SK-N-SH treated with all-trans-retinoic acid at 6 μM for 48 hours (cell line): ENCODE measurements around the gene PGGHG.

Source experiments
- CSDC2 ChIP-seq: fragments of 250-450 bp; sonication (Bioruptor Pico); IDR thresholded peaks from 2 replicates; pipeline ENCODE4 v1.5.0; 2020; ENCODE audit warnings: mild to moderate bottlenecking, moderate library complexity
- GLIS3 ChIP-seq: fragments of 250-450 bp; sonication (Bioruptor Pico); IDR thresholded peaks from 2 replicates; pipeline ENCODE4 v1.5.0; 2020; ENCODE audit warnings: mild to moderate bottlenecking, moderate library complexity
- OSR1 ChIP-seq: fragments of 250-450 bp; sonication (Bioruptor Pico); IDR thresholded peaks from 2 replicates; pipeline ENCODE4 v1.8.0; 2022; ENCODE audit warnings: moderate library complexity, mild to moderate bottlenecking, inconsistent platforms
- RARB ChIP-seq: fragments of 250-450 bp; sonication (Bioruptor Pico); IDR thresholded peaks from 2 replicates; pipeline ENCODE4 v1.8.0; 2021; ENCODE audit warnings: mild to moderate bottlenecking, moderate library complexity
- ZFP3 ChIP-seq: fragments of 250-450 bp; sonication (Bioruptor Pico); IDR thresholded peaks from 2 replicates; pipeline ENCODE4 v1.5.0; 2020; ENCODE audit warnings: mild to moderate bottlenecking, moderate library complexity
- ZFP30 ChIP-seq: fragments of 450-650 bp; formaldehyde crosslinking; IDR thresholded peaks from 2 replicates; pipeline ENCODE4 v1.5.0; 2022; ENCODE audit warnings: mild to moderate bottlenecking, moderate library complexity
- ZNF70 ChIP-seq: fragments of 450-650 bp; formaldehyde crosslinking; IDR thresholded peaks from 2 replicates; pipeline ENCODE4 v1.5.0; 2020; ENCODE audit warnings: mild to moderate bottlenecking, moderate library complexity
- TF ChIP-seq, protein P1 (sequence below): fragments of 250-450 bp; sonication (Bioruptor Pico); IDR thresholded peaks from 2 replicates; pipeline ENCODE4 v1.5.1; 2021; ENCODE audit warnings: mild to moderate bottlenecking, moderate library complexity
- TF ChIP-seq, protein P2 (sequence below): fragments of 250-450 bp; sonication (Bioruptor Pico); IDR thresholded peaks from 2 replicates; pipeline ENCODE4 v1.5.1; 2020; ENCODE audit warnings: low read depth, mild to moderate bottlenecking, moderate library complexity
- TF ChIP-seq, protein P3 (sequence below): fragments of 250-450 bp; sonication (Bioruptor Pico); IDR thresholded peaks from 2 replicates; pipeline ENCODE4 v1.5.0; 2020; ENCODE audit warnings: mild to moderate bottlenecking, moderate library complexity
- TF ChIP-seq, protein P4 (sequence below): fragments of 250-450 bp; sonication (Bioruptor Pico); IDR thresholded peaks from 2 replicates; pipeline ENCODE4 v1.8.0; 2021; ENCODE audit warnings: low read depth, mild to moderate bottlenecking, moderate library complexity, borderline replicate concordance
- TF ChIP-seq, protein P5 (sequence below): fragments of 250-450 bp; sonication (Bioruptor Pico); IDR thresholded peaks from 2 replicates; pipeline ENCODE4 v1.8.0; 2020; ENCODE audit warnings: mild to moderate bottlenecking, moderate library complexity, borderline replicate concordance

DNA sequence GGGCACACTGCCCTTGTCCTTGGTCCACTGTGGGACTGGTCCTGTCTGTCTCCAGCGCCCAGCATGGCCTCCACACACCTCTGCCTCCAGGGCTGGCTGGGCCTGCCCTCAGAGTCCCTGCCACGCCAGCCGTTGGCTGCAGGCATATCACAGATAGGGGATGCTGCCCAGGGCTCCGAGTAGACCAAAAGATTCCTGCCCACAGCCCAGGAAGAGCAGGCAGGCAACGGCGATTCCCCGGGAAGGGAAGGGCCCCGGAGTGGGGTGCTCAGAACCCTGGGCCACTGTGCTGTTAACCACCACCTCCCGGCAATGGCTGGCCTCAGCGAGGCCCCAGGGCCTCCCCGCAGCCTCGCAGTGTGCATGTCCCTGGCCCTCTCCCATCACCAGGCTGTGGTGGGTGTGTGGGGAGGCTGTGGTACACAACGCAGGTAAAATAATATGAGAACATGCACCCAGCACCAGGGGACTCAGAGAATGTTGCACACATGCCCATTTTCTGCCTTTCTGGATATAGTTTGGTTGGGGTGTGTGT is 8.2 kb downstream of the PGGHG start:
- TF ChIP-seq ZFP3 (no peak), RARB (no peak), ZNF70 (CRISPR knock-in tag) (no peak), ZFP30 (CRISPR knock-in tag) (no peak), CSDC2 (no peak), OSR1 (CRISPR knock-in tag) (no peak), GLIS3 (CRISPR knock-in tag) (no peak)
- TF ChIP-seq, protein P1, sequence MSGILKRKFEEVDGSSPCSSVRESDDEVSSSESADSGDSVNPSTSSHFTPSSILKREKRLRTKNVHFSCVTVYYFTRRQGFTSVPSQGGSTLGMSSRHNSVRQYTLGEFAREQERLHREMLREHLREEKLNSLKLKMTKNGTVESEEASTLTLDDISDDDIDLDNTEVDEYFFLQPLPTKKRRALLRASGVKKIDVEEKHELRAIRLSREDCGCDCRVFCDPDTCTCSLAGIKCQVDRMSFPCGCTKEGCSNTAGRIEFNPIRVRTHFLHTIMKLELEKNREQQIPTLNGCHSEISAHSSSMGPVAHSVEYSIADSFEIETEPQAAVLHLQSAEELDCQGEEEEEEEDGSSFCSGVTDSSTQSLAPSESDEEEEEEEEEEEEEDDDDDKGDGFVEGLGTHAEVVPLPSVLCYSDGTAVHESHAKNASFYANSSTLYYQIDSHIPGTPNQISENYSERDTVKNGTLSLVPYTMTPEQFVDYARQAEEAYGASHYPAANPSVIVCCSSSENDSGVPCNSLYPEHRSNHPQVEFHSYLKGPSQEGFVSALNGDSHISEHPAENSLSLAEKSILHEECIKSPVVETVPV = no peak
- TF ChIP-seq, protein P2, sequence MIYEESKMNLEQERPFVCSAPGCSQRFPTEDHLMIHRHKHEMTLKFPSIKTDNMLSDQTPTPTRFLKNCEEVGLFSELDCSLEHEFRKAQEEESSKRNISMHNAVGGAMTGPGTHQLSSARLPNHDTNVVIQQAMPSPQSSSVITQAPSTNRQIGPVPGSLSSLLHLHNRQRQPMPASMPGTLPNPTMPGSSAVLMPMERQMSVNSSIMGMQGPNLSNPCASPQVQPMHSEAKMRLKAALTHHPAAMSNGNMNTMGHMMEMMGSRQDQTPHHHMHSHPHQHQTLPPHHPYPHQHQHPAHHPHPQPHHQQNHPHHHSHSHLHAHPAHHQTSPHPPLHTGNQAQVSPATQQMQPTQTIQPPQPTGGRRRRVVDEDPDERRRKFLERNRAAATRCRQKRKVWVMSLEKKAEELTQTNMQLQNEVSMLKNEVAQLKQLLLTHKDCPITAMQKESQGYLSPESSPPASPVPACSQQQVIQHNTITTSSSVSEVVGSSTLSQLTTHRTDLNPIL (CRISPR knock-in tag) = no peak
- TF ChIP-seq, protein P3, sequence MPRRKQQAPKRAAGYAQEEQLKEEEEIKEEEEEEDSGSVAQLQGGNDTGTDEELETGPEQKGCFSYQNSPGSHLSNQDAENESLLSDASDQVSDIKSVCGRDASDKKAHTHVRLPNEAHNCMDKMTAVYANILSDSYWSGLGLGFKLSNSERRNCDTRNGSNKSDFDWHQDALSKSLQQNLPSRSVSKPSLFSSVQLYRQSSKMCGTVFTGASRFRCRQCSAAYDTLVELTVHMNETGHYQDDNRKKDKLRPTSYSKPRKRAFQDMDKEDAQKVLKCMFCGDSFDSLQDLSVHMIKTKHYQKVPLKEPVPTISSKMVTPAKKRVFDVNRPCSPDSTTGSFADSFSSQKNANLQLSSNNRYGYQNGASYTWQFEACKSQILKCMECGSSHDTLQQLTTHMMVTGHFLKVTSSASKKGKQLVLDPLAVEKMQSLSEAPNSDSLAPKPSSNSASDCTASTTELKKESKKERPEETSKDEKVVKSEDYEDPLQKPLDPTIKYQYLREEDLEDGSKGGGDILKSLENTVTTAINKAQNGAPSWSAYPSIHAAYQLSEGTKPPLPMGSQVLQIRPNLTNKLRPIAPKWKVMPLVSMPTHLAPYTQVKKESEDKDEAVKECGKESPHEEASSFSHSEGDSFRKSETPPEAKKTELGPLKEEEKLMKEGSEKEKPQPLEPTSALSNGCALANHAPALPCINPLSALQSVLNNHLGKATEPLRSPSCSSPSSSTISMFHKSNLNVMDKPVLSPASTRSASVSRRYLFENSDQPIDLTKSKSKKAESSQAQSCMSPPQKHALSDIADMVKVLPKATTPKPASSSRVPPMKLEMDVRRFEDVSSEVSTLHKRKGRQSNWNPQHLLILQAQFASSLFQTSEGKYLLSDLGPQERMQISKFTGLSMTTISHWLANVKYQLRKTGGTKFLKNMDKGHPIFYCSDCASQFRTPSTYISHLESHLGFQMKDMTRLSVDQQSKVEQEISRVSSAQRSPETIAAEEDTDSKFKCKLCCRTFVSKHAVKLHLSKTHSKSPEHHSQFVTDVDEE (CRISPR knock-in tag) = no peak
- TF ChIP-seq, protein P4, sequence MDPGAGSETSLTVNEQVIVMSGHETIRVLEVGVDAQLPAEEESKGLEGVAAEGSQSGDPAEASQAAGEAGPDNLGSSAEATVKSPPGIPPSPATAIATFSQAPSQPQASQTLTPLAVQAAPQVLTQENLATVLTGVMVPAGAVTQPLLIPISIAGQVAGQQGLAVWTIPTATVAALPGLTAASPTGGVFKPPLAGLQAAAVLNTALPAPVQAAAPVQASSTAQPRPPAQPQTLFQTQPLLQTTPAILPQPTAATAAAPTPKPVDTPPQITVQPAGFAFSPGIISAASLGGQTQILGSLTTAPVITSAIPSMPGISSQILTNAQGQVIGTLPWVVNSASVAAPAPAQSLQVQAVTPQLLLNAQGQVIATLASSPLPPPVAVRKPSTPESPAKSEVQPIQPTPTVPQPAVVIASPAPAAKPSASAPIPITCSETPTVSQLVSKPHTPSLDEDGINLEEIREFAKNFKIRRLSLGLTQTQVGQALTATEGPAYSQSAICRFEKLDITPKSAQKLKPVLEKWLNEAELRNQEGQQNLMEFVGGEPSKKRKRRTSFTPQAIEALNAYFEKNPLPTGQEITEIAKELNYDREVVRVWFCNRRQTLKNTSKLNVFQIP = no peak
- TF ChIP-seq, protein P5, sequence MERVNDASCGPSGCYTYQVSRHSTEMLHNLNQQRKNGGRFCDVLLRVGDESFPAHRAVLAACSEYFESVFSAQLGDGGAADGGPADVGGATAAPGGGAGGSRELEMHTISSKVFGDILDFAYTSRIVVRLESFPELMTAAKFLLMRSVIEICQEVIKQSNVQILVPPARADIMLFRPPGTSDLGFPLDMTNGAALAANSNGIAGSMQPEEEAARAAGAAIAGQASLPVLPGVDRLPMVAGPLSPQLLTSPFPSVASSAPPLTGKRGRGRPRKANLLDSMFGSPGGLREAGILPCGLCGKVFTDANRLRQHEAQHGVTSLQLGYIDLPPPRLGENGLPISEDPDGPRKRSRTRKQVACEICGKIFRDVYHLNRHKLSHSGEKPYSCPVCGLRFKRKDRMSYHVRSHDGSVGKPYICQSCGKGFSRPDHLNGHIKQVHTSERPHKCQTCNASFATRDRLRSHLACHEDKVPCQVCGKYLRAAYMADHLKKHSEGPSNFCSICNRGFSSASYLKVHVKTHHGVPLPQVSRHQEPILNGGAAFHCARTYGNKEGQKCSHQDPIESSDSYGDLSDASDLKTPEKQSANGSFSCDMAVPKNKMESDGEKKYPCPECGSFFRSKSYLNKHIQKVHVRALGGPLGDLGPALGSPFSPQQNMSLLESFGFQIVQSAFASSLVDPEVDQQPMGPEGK (CRISPR knock-in tag) = no peak
